DND-41 (cell line): ENCODE measurements around the gene VCL.

Experiments
- CTCF ChIP-seq: IDR thresholded peaks from 2 replicates; pipeline ENCODE4 v1.5.1; 2012; ENCODE audit warnings: borderline replicate concordance, low read length, moderate library complexity, mild to moderate bottlenecking; ENCODE audit not compliant: poor library complexity, severe bottlenecking; ENCODE audit errors: extremely low read depth
- EZH2 ChIP-seq: IDR thresholded peaks from 3 replicates; pipeline ENCODE4 v1.6.1; 2012; ENCODE audit warnings: borderline replicate concordance, low read depth, mild to moderate bottlenecking, moderate library complexity, low read length, inconsistent platforms; ENCODE audit not compliant: severe bottlenecking

GRCh38 chr10:74011770-74012169 is 13.9 kb downstream of the VCL start:
- TF ChIP-seq CTCF = no peak
- no peak for TF ChIP-seq EZH2
